Mammary microvascular endothelial cell (primary cell): ENCODE data around the gene SLC27A3. TPM values are rescaled to one million over a fixed set of nuclear protein-coding genes. Genes with fewer than 3 reads are reported as not detected.

ENCODE experiments used
- total RNA-seq: library from RNA; depleted of rRNA; stranded (reverse); fragments of >200 nt; gene quantifications from 2 replicates; pipeline ENCODE4 v1.2.3, GENCODE V29; 2015

SLC27A3 gene
- total RNA-seq: 15.5 and 18.5 TPM in 2 replicates

GRCh38 chr1:153774780-153775457, at the start of gene SLC27A3:
Gene SLC27A3, plus strand, starts transcription at chr1:153775407. Its CDS starts 91 bp downstream, at chr1:153775498.

GRCh38 chr1:153727463-153728304, 47.5 kb upstream of the SLC27A3 start, which contains the start of gene INTS3:
Gene INTS3, plus strand, starts transcription at chr1:153728050. Its CDS starts 585 bp downstream, at chr1:153728635.

Other genes with a start within 250 kb of the SLC27A3 start
- 908 and 1,133 TPM in 2 replicates for gene S100A6, start 239.4 kb upstream of the SLC27A3 start, total RNA-seq
- gene S100A5, start 234.5 kb upstream of the SLC27A3 start, total RNA-seq: not detected in 2 replicates
- gene S100A4, start 229.6 kb upstream of the SLC27A3 start, total RNA-seq: 2.8 and 5.5 TPM in 2 replicates
- gene S100A3, start 226.1 kb upstream of the SLC27A3 start, total RNA-seq: 9.7 and 12.4 TPM in 2 replicates
- 1.5 and 2.0 TPM in 2 replicates for gene S100A2, start 209.6 kb upstream of the SLC27A3 start, total RNA-seq
- gene S100A16, start 162.3 kb upstream of the SLC27A3 start, total RNA-seq: 728 and 751 TPM in 2 replicates
- gene S100A14, start 159.1 kb upstream of the SLC27A3 start, total RNA-seq: not detected in 2 replicates
- gene S100A13, start 147.9 kb upstream of the SLC27A3 start, total RNA-seq: 144 and 167 TPM in 2 replicates
- gene S100A1, start 147.0 kb upstream of the SLC27A3 start, total RNA-seq: not detected in 2 replicates
- 37.8 and 48.0 TPM in 2 replicates for gene CHTOP, start 141.3 kb upstream of the SLC27A3 start, total RNA-seq
- gene SNAPIN, start 116.7 kb upstream of the SLC27A3 start, total RNA-seq: 57.5 and 62.2 TPM in 2 replicates
- 283 and 310 TPM in 2 replicates for gene ILF2, start 104.4 kb upstream of the SLC27A3 start, total RNA-seq
- 14.5 and 15.3 TPM in 2 replicates for gene NPR1, start 96.7 kb upstream of the SLC27A3 start, total RNA-seq
- gene INTS3, start 47.4 kb upstream of the SLC27A3 start, total RNA-seq: 17.8 and 23.6 TPM in 2 replicates
- gene GATAD2B, start 147.6 kb downstream of the SLC27A3 start, total RNA-seq: 6.9 and 8.9 TPM in 2 replicates
- 16.9 and 23.9 TPM in 2 replicates for gene DENND4B, start 171.3 kb downstream of the SLC27A3 start, total RNA-seq
- gene CRTC2, start 183.2 kb downstream of the SLC27A3 start, total RNA-seq: 9.1 and 11.6 TPM in 2 replicates
- 94.3 and 101 TPM in 2 replicates for gene SLC39A1, start 188.1 kb downstream of the SLC27A3 start, total RNA-seq
- gene CREB3L4, start 192.5 kb downstream of the SLC27A3 start, total RNA-seq: 6.3 and 9.0 TPM in 2 replicates
- 223 and 236 TPM in 2 replicates for gene JTB, start 202.3 kb downstream of the SLC27A3 start, total RNA-seq
- 38.6 and 39.7 TPM in 2 replicates for gene RAB13, start 210.9 kb downstream of the SLC27A3 start, total RNA-seq
- gene RPS27, start 215.4 kb downstream of the SLC27A3 start, total RNA-seq: 1,749 and 2,452 TPM in 2 replicates